ENCODE results near the gene MPZL1.

The MPZL1 gene

DNA sequence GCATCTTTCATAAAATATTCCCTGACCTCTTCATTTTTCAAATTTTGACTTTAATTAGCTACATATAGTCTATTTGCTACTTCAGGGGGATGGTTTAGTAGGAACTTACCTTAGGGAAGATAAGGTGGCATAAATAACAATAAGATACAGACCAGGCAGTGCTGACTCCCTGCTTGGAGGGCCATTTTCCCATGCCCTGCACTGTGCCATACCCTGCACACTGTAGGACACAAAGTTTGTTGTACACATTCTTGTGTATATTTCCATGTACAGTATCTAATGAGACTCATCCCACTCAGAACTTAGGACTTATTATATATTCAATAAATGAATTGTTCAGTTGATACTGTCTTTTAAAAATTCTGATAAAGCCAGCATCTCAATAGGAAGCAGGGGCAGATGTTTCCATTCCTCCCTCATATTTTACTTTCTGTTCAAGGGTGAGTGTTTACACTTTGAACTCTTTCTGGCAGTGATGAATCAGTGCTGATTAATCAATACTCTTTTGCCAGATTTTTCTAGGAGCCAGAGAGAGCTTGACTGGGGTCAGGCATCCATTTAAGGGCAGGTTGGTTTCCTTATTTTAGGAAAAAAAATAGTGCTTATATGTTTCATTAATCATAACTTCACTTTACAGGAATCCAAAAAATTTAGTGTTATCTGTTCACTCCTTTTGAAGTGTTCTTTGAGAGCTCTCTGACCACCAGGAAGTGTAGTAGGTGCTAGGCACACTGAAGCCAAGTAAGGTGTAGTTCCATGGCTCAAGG, 30.6 kb downstream of the MPZL1 start:
- H3K4me3 ChIP-seq (ENCODE audit: low read length), result no peak overlapping the region
- H3K36me3 ChIP-seq (ENCODE audit: insufficient read depth, low read length), result no peaks in the 10 kb centered on the region

DNA sequence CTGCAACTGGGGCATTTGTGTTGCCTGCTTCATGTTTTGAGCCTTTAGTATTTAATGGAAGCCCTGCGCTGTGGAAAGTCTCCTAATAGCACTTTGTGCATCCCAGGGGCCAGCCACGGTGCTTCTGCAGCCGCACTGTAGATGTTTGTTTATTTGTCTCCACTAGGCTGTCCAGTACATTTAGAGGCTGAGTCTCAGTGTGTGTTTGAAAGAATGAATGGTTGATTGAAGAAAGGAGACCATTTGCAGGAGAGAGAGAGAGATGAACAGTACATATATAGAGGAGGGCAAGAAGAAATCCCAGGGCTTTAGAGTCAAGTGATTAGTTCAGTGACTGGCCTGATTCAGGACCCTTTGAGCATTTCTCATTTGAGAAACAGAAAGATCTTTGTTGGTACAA, 33.9 kb downstream of the MPZL1 start:
- H2AFZ ChIP-seq (ENCODE audit: low read depth, low read length), result no peak overlapping the region
- H3K36me3 ChIP-seq (ENCODE audit: insufficient read depth, low read length), result no peaks in the 10 kb centered on the region
- no peaks in the 10 kb centered on the region for H3K4me1 ChIP-seq (ENCODE audit: insufficient read depth, low read length)
- H3K27me3 ChIP-seq (ENCODE audit: insufficient read depth, low read length), result no peaks in the 10 kb centered on the region
- no peak overlapping the region for H3K4me3 ChIP-seq (ENCODE audit: low read length)
- H3K9me3 ChIP-seq (ENCODE audit: low read length), result peaks cover 2% of the 10 kb centered on the region

More for the DNA sequence above, 30.6 kb downstream of the MPZL1 start:
- Histone ChIP-seq H3K9me3 (ENCODE audit: low read length) (no peaks in the 10 kb centered on the region), H3K4me1 (ENCODE audit: insufficient read depth, low read length) (no peaks in the 10 kb centered on the region), H2AFZ (ENCODE audit: low read depth, low read length) (no peak overlapping the region), H3K27me3 (ENCODE audit: insufficient read depth, low read length) (no peaks in the 10 kb centered on the region)

DNA sequence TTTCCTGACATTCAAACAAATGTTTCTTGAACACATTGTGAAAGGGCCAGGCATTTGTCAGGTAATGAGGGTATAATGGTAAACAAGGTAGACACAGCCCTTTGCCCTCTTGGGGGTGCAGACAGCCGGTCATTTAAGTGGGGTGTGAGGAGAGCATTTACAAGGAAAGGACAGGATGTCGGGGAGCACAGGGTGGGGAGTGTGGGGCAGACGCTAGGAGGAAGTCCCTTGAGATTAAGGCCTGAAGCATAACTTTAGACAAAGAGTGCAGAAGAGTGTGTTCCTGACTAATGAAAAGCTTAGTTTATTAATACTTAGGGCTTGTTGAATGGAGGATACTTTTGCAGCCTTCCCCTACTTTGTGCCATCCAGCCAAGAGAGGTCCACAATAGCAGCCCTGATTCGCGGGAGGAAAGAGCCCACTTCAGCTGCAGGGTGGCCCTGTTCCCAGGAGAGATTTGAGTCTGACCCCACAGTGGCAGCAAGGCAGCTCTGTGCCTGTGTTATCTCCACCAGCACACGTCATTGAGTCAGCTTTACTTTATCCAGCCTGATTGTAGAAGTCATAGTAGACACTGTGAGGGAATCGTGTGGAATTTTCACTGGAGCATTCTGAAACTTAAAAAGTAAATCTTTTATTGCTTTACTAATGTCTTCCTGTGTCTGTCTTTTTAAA, 35.1 kb downstream of the MPZL1 start:
- no peaks in the 10 kb centered on the region for H3K4me1 ChIP-seq (ENCODE audit: insufficient read depth, low read length)
- no peaks in the 10 kb centered on the region for H3K36me3 ChIP-seq (ENCODE audit: insufficient read depth, low read length)
- H3K4me3 ChIP-seq (ENCODE audit: low read length), result no peak overlapping the region
- no peak overlapping the region for H2AFZ ChIP-seq (ENCODE audit: low read depth, low read length)
- H3K9me3 ChIP-seq (ENCODE audit: low read length), result peaks cover 2% of the 10 kb centered on the region
- H3K27me3 ChIP-seq (ENCODE audit: insufficient read depth, low read length), result no peaks in the 10 kb centered on the region

DNA sequence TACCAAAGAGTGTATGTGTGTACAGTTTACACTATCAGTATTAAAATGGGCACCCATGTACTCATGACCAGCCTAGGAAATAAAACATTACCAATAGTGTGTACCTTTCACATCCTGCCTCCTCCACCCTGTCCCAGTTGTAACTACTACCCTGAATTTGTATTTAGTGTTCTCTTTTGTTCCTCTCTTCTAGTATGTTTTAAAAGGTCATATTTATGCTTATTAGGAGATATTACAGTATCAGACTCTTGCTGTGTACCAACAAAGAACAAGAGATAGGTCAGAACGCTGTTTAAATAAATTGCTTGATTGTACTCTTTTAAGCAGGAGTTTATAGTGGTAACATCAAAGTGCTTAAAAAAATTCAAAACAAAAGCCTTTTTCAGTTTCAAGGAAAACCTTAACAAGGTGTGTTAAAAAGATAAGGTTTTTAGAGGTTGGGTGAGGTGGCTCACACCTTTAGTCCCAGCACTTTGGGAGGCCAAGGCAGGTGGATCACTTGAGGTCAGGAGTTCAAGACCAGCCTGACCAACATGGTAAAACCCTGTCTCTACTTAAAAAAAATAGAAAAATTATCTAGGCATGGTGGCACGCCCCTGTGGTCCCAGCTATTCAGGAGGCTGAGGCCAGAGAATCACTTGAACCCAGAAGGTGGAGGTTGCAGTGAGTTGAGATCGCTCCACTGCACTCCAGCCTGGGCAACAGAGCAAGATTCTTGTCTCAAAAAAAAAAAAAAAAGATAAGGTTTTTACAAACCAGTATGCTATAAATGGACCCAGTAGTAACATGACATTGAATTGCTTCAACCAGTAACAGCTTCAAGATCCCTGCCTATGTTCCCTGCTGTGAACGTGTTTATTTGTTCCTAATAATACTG, 35.9 kb downstream of the MPZL1 start:
- Histone ChIP-seq H3K27me3 (ENCODE audit: insufficient read depth, low read length) (no peaks in the 10 kb centered on the region), H3K4me3 (ENCODE audit: low read length) (no peak overlapping the region), H3K9me3 (ENCODE audit: low read length) (peaks cover 2% of the 10 kb centered on the region), H3K4me1 (ENCODE audit: insufficient read depth, low read length) (no peaks in the 10 kb centered on the region), H3K36me3 (ENCODE audit: insufficient read depth, low read length) (no peaks in the 10 kb centered on the region), H2AFZ (ENCODE audit: low read depth, low read length) (no peak overlapping the region)

GRCh38 chr1:167761400-167761799, 39.6 kb downstream of the MPZL1 start:
- H2AFZ ChIP-seq (ENCODE audit: low read depth, low read length), result no peak overlapping the region
- H3K4me1 ChIP-seq (ENCODE audit: insufficient read depth, low read length), result peaks cover 8% of the 10 kb centered on the region
- peaks cover 1% of the 10 kb centered on the region for H3K36me3 ChIP-seq (ENCODE audit: insufficient read depth, low read length)
- no peak overlapping the region for H3K4me3 ChIP-seq (ENCODE audit: low read length)
- H3K27me3 ChIP-seq (ENCODE audit: insufficient read depth, low read length), result no peaks in the 10 kb centered on the region
- H3K9me3 ChIP-seq (ENCODE audit: low read length), result peaks cover 5% of the 10 kb centered on the region

DNA sequence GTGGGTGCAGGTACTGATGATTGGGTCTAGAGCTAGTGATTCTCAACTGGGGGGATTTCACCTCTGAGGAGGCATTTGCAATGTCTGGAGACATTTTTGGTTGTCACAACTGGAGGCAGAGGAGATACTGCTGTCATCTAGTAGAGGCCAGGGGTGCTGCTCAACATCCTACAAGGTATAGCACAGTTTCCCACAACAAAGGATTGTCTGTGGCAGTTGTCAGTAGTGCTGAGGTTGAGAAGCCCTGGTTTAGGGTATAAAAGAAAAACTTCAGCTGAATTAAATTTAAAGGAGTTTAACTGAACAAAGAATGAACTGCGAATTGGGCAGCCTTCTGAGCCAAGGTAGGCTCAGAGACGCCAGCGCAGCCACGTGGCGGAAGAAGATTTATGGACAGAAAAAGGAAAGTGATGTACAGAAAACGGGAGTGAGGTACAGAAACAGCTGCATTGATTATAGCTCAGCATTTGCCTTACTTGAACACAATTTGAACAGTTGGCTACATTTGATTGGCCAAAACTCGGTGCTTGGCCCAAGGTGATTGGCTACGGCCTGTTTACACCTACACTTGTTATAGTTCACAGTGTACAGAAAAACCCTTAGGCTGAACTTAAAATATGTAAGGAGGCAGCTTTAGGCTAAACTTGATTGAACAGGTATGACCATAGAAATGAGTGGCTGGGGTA, 40.4 kb downstream of the MPZL1 start:
- Histone ChIP-seq H3K36me3 (ENCODE audit: insufficient read depth, low read length) (peaks cover 7% of the 10 kb centered on the region), H3K4me1 (ENCODE audit: insufficient read depth, low read length) (peaks cover 8% of the 10 kb centered on the region), H3K9me3 (ENCODE audit: low read length) (peaks cover 5% of the 10 kb centered on the region)

GRCh38 chr1:167763525-167764220, 41.9 kb downstream of the MPZL1 start:
- H2AFZ ChIP-seq (ENCODE audit: low read depth, low read length), result no peak overlapping the region
- H3K27me3 ChIP-seq (ENCODE audit: insufficient read depth, low read length), result no peaks in the 10 kb centered on the region
- H3K4me1 ChIP-seq (ENCODE audit: insufficient read depth, low read length), result peaks cover 8% of the 10 kb centered on the region
- no peak overlapping the region for H3K4me3 ChIP-seq (ENCODE audit: low read length)
- peaks cover 5% of the 10 kb centered on the region for H3K9me3 ChIP-seq (ENCODE audit: low read length)
- peaks cover 14% of the 10 kb centered on the region for H3K36me3 ChIP-seq (ENCODE audit: insufficient read depth, low read length)

More for the DNA sequence above, 40.4 kb downstream of the MPZL1 start:
- no peak overlapping the region for H2AFZ ChIP-seq (ENCODE audit: low read depth, low read length)
- no peaks in the 10 kb centered on the region for H3K27me3 ChIP-seq (ENCODE audit: insufficient read depth, low read length)
- no peak overlapping the region for H3K4me3 ChIP-seq (ENCODE audit: low read length)

DNA sequence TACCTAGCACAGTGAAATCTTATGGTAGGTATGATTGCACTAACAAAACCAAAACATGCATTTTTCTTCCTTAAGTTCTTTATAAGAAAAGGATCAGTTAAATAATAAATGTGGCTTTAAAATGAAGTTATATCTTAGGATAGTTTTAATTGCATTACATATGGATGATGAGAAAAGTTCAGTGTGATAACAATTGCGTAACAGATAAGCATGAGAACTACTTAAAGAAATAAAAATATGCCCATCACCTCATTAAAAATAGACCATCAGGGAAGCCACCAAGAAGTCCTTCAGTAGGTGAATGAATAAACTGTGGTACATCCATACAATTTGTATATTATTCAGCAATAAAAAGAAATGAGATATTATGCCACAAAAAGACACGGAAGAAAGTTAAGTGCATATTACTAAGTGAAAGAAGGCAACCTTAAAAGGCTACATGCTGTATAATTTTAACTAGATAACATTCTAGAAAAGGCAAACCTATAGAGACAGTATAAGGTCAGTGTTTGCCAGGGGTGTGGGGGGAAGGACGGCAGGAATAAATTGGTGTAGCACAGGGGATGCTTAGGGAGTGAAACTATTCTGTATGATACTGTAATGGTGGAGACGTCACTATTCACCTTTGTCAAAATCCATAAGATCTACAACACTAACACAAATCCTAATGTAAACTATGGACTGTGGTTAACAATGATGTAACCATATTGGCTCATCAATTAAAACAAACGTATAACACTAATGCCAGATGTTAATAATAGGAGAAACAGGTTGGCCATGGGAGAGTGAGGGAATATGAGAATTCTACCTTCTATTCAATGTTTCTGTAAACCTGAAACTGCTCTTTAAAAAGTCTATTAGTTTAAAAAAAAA, 42.9 kb downstream of the MPZL1 start:
- Histone ChIP-seq H3K27me3 (ENCODE audit: insufficient read depth, low read length) (no peaks in the 10 kb centered on the region), H3K9me3 (ENCODE audit: low read length) (peaks cover 2% of the 10 kb centered on the region), H3K4me1 (ENCODE audit: insufficient read depth, low read length) (peaks cover 8% of the 10 kb centered on the region), H3K4me3 (ENCODE audit: low read length) (no peak overlapping the region), H2AFZ (ENCODE audit: low read depth, low read length) (no peak overlapping the region), H3K36me3 (ENCODE audit: insufficient read depth, low read length) (peaks cover 22% of the 10 kb centered on the region)

- peaks cover 8% of the 10 kb centered on the region for H3K4me1 ChIP-seq (ENCODE audit: insufficient read depth, low read length)
- H3K4me3 ChIP-seq (ENCODE audit: low read length), result no peak overlapping the region
- H3K9me3 ChIP-seq (ENCODE audit: low read length), result peaks cover 2% of the 10 kb centered on the region
- peaks cover 30% of the 10 kb centered on the region for H3K36me3 ChIP-seq (ENCODE audit: insufficient read depth, low read length)
- H3K27me3 ChIP-seq (ENCODE audit: insufficient read depth, low read length), result no peaks in the 10 kb centered on the region
- H2AFZ ChIP-seq (ENCODE audit: low read depth, low read length), result no peak overlapping the region
These were observed 43.7 kb downstream of the MPZL1 start for GRCh38 chr1:167765496-167765895.

DNA sequence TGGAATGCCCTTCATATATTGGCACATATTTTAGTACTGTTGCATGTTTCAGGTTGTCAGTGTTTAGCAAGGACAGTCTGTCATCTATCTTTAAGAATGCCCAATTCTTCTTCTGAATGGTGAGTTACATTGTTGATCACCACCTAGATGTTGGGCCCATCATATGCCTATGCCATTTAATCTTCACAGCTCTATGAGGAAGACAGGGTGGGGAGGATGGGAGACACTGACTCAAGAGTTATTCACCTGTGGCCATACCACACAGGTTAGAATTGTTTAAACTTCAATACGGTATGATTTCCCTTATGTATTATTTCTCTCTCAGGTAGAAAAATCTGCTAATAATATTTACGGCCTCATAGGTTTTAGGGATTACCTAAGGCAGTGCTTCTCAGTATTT, 44.8 kb downstream of the MPZL1 start:
- Histone ChIP-seq H3K9me3 (ENCODE audit: low read length) (peaks cover 2% of the 10 kb centered on the region), H3K36me3 (ENCODE audit: insufficient read depth, low read length) (peaks cover 31% of the 10 kb centered on the region), H3K27me3 (ENCODE audit: insufficient read depth, low read length) (no peaks in the 10 kb centered on the region), H3K4me3 (ENCODE audit: low read length) (no peak overlapping the region), H2AFZ (ENCODE audit: low read depth, low read length) (no peak overlapping the region), H3K4me1 (ENCODE audit: insufficient read depth, low read length) (peaks cover 8% of the 10 kb centered on the region)

GRCh38 chr1:167767761-167768160, 46.0 kb downstream of the MPZL1 start:
- no peak overlapping the region for H3K4me3 ChIP-seq (ENCODE audit: low read length)
- peaks cover 8% of the 10 kb centered on the region for H3K4me1 ChIP-seq (ENCODE audit: insufficient read depth, low read length)
- H2AFZ ChIP-seq (ENCODE audit: low read depth, low read length), result no peak overlapping the region
- no peaks in the 10 kb centered on the region for H3K27me3 ChIP-seq (ENCODE audit: insufficient read depth, low read length)
- peaks cover 2% of the 10 kb centered on the region for H3K9me3 ChIP-seq (ENCODE audit: low read length)
- peaks cover 37% of the 10 kb centered on the region for H3K36me3 ChIP-seq (ENCODE audit: insufficient read depth, low read length)
